GM23338 (cell line): ENCODE results near the gene IDI1.

Experiments used
- CREB1 ChIP-seq: fragments of 250-450 bp; sonication (Bioruptor Pico); IDR thresholded peaks from 2 replicates; pipeline ENCODE4 v1.5.0; 2020; ENCODE audit warnings: low read depth, mild to moderate bottlenecking, moderate library complexity
- CTCF ChIP-seq, 2 experiments: fragments of 200-600 bp in 1 of 2; sonication (generic) in 1 of 2; conservative IDR thresholded peaks; 2 replicates each; pipeline versions ENCODE4 v1.5.1 to v1.6.1; 2016 to 2017; ENCODE audit warnings: antibody characterized with exemption in 2 of 2, low read depth in 2 of 2, mild to moderate bottlenecking in 2 of 2, moderate library complexity in 1 of 2
- EZH2 ChIP-seq: fragments of 200-600 bp; sonication (generic); IDR thresholded peaks from one replicate; pipeline ENCODE4 v1.8.0; 2017; ENCODE audit warnings: antibody characterized with exemption, mild to moderate bottlenecking, low read depth; ENCODE audit not compliant: unreplicated experiment
- EZH2phosphoT487 ChIP-seq: fragments of 200-600 bp; sonication (generic); IDR thresholded peaks from one replicate; pipeline ENCODE4 v1.8.1; 2018; ENCODE audit warnings: antibody characterized with exemption; ENCODE audit not compliant: unreplicated experiment
- JUNB ChIP-seq: IDR thresholded peaks from one replicate; pipeline ENCODE4 v1.6.1; 2016; ENCODE audit warnings: antibody characterized with exemption; ENCODE audit not compliant: unreplicated experiment
- NANOG ChIP-seq: IDR thresholded peaks from 2 replicates; pipeline ENCODE4 v1.6.1; 2016; ENCODE audit warnings: antibody characterized with exemption, borderline replicate concordance
- POLR2AphosphoS5 ChIP-seq: IDR thresholded peaks from 2 replicates; pipeline ENCODE4 v1.6.1; 2016; ENCODE audit warnings: antibody characterized with exemption, low read depth
- REST ChIP-seq: IDR thresholded peaks from one replicate; pipeline ENCODE4 v1.6.1; 2018; ENCODE audit warnings: antibody characterized with exemption; ENCODE audit not compliant: unreplicated experiment
- ZNF114 ChIP-seq: fragments of 250-450 bp; sonication (Bioruptor Pico); IDR thresholded peaks from 2 replicates; pipeline ENCODE4 v1.5.0; 2020; ENCODE audit warnings: mild to moderate bottlenecking, moderate library complexity
- ZNF331 ChIP-seq: fragments of 250-450 bp; sonication (Bioruptor Pico); IDR thresholded peaks from 2 replicates; pipeline ENCODE4 v1.5.0; 2020; ENCODE audit warnings: low read depth, mild to moderate bottlenecking, moderate library complexity

GRCh38 chr10:1011696-1012095 lies 37.2 kb downstream of the IDI1 start:
- TF ChIP-seq CTCF (conservative IDR thresholded peaks at IDR 0.05; ENCODE audit: low read depth in 2 of 2), result no peak
- TF ChIP-seq POLR2AphosphoS5, result no peak
- no peak for TF ChIP-seq JUNB
- no peak for TF ChIP-seq EZH2
- no peak for TF ChIP-seq EZH2phosphoT487
- TF ChIP-seq REST, result no peak
- no peak for TF ChIP-seq ZNF331 (CRISPR knock-in tag)
- no peak for TF ChIP-seq ZNF114 (CRISPR knock-in tag)
- no peak for TF ChIP-seq NANOG
- TF ChIP-seq CREB1 (CRISPR knock-in tag), result no peak
